Stimulated activated CD4-positive, alpha-beta T cell treated with anti-CD3 and anti-CD28 coated beads, Interleukin-2, amount 100 ng/mL, for 48 hours (primary cell): Measurements from ENCODE around the gene ALS2CL.
"Not testable (repeated sequence)": the region's sequence is repeated elsewhere in the genome, so short reads cannot be mapped to it uniquely, and the experiment has no call there.

Source experiments
- DNase-seq, 2 donors: peaks; one replicate each; pipeline ENCODE4 v3.0.0-alpha.2; 2020

Gene ALS2CL

GRCh38 chr3:46704346-46704745 lies 10.9 kb upstream of the ALS2CL start:
- not testable (repeated sequence) for DNase-seq

DNA sequence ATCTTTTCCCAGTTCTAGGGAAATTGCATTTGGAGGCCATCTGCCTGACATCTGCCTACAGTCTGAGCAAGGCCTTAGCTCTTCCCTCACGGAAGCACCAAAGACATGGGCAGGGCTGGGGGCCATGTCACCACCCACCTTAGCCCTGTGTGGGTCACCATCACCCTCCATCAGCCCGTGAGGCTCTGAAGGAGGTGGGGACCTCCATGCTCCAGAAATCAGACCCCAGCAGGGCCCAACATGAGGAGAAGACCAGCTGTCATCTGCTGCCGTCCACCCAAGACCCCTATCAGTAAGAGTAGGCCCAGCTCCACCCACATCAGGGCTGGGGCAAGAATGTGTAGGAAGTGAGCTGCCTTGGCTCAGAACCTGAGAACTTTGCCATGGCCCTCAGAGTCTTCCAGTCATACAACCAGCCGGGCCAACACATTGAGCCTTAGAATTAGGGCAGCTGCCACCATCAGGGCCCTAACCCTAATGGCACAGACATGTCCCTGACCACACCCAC lies 9.6 kb upstream of the ALS2CL start:
- DNase-seq: no peak

- DNase-seq: no peak
Measured at GRCh38 chr3:46702246-46703012, 8.9 kb upstream of the ALS2CL start.

DNA sequence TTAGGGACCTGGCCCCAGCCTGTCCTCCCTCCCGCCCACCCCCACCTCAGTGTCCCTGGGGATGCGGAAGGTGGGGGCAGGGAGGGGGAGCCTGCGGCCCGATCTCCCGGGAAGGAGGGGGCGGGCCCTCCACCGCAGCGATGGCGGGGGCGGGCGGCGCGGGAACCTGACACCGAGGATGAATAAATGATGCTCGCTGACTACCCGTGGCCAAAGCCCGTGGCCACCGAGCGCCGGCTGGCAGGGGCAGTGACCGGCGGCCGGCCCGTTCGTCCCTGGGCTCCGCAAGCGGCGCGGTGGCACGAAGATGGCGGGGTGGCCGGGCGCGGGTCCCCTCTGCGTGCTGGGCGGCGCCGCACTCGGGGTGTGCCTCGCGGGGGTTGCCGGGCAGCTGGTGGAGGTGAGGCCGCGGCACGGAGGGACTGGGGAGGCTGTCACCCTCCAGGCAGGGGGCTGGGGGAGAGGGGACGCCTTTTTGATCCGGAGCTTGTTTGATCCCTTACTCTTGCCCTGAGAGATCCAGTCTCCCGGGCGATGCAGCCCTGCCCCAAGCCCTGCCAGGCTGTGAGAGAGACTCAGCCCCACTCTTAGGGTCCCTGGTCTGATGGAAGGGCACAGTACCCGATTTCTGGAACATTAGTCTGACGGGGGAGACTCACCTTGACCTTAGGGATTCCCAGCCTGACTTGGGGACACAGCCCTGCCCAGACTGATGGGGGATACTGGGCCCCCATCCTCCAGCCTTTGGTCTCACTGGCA lies 7.9 kb upstream of the ALS2CL start, which contains the start of gene TMIE:
Gene TMIE (plus strand): TSS at position 212 of the 759 bp plus-strand sequence. CDS start 96 bp downstream, at position 308.
- DNase-seq: no peak

DNA sequence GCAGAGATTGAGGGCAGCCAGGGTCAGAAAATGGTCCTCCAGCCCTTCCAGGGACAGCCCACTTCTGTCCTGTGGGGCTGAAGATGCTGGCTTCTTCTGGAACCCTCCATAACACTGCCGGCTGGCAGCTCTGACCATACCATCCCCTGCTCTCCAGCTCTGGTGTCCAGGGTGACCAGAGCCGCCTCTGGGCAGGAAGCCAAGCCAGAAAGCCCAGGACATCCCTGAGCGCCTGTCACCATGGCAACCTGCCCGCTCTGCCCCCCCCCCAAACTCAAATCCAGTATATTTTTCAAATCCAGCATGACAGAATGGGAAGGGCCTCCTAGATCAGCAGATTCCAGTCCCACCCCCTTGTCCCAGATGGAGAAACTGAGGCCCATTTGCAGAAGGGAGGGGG lies 7.3 kb upstream of the ALS2CL start:
- no peak for DNase-seq

- no peak for DNase-seq
Measured at GRCh38 chr3:46699676-46700523, 6.4 kb upstream of the ALS2CL start.

- no peak for DNase-seq
Measured at GRCh38 chr3:46695962-46696894, 2.7 kb upstream of the ALS2CL start.

DNA sequence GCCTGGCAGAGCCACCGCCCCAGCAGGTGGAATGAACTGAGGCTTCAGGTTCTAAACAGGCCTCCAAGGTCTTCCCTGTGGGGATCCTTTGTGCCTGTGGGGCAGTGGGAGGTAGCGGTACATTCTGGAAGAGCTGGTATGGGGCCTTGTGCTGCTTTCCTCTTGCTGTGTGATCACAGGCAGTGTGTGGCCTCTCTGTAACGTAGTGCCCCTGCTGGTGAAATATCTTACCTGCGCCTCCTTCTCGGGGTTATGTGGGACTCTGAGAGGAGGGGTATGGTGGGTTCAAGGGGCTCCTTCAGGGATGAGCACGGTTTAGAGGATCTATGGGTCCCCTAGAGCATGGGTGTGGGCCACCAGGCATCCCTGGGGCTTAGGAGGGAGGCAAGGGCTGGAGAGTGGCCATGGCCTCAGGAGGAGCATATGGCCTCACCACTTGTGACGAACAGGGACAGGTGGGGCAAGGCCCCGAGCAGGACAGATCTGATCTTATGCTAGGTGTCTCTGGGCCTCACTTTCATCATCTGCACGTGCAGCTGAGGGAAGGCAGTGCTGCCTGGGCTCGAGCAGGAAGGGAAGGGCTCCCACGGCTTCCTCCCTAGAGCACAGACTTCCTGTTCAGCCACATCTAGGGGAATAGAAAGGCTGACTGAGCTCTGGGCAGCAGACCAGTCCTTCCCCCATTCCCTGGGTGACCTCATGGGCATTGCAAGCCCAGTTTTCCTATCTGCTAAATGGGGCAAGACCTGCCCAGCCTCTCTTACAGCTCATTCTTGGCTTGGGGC lies 1.9 kb upstream of the ALS2CL start:
- peak; percentile 33 to 39 for DNase-seq

GRCh38 chr3:46694520-46694919 lies 1.0 kb upstream of the ALS2CL start:
- DNase-seq: no peak

GRCh38 chr3:46693892-46694226 lies 380 bp upstream of the ALS2CL start:
- DNase-seq: peak; percentile 14 to 42

- DNase-seq: no peak
Measured at GRCh38 chr3:46692566-46692990, 901 bp downstream of the ALS2CL start.

GRCh38 chr3:46690798-46691197 lies 2.7 kb downstream of the ALS2CL start:
- DNase-seq: no peak

DNA sequence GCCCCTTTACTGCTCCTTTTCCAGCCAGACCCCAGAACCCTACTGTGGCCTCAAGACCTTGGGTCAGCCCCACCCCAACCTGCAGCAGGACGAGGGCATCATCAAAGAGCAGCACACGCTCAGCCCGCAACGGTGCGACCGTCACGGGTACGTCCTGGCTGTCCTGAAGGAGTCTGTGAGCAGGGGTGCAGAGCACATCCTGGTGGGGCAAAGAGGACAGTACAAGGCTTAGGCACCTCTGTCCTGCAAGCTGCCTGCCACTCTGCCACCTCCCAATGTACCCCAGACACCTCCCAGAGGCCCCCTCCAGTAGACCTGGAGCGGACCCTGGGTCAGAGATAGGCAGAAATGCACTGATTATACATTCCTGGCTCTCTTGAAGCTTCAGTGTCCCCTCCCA lies 8.0 kb downstream of the ALS2CL start:
- DNase-seq: no peak

DNA sequence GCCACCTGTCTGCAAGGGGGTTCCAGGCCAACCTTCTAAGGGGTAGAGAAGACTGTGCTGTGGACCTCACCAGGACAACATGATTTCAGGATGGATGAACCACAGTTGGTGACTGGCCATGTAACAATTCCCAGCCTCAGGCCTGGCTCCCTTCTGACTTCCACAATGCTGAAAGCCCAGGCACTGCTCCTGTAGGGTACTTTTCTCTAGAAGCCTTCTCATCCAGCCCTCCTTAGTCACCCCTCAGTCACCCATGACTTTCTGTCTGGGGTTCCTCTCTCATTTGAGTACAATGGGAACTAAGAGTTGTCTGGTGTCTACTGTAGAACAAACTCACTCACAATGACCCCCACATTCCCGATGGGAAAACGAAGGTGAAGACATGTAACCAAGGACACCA lies 8.6 kb downstream of the ALS2CL start:
- DNase-seq: no peak

GRCh38 chr3:46682974-46683373 lies 10.5 kb downstream of the ALS2CL start:
- no peak for DNase-seq

DNA sequence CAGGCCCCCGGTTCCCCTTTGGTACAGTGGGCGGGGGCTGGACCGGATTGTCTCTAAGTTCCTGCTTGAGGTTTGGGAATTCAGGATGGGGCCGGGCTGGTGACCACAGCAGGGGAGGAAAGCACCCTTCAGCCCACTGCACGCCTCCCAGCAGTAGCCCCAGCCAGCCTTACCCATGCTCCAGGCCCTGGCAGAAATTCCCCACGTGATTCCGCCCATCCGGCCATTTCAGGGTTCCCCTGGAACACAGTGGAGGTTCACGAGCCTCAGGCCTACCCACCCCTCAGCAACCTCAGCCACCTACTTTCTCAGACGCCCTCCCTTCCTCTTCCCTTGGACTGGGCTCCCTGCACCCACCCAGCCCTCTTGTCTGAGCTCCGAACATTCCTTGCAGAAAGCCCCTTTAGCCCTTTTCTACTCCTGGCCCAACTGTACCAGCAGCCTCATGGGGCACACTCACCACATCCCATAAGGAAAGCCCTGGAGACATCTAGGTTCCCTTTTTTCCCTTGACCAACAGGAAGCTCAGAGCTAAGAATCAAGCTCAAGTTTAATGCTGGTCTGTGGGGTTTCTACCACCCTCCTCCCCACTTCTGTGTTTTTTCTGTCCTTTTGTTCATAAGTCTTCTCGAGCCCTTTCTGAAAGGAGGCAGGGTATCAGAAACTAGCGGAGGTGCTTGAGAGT lies 11.5 kb downstream of the ALS2CL start:
- DNase-seq: no peak

GRCh38 chr3:46681387-46681786 lies 12.1 kb downstream of the ALS2CL start:
- no peak for DNase-seq

DNA sequence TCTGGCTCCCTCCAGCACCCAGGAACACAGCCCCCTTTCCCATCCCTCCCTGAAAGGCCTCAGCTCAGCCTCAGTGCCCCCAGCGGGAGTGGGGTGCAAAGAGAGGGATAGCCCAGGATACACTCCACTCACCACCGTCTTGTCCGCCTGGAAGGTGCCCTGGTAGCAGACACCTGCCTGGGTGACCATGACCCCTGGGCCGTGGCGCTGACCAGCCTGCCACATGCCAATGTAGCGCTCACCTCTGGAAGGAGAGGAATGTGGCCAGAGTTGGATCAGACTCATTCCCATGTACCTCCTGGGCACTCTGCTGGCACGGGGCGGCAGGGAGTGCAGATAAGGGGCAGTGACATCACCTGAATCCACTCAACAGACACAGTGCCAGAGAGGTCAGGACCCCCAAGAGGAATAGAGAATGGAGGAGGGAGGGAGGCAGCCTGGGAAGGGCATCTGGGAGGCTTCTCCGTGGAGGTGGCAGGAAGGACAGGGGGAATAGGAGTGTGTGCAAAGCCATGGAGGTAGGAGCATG lies 13.1 kb downstream of the ALS2CL start:
- DNase-seq: no peak

DNA sequence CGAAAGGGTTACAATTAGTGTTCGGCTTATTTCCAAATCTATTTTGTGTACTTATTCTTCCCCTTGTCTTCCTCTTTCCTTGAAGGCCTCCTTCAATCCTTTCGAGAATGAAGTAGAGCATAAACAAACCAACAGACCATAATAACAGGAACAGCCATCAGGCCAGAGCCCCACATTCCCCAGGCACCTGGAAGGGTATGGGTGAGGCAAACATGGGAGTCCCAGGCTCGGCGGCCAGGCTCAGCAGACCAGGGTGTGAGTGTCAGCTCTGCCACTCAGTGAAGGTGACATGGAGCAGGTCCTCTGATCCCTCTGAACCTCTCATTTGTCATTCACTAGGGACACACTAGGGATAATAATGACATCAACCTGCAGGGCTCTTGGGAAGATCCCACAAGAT lies 13.8 kb downstream of the ALS2CL start:
- no peak for DNase-seq

GRCh38 chr3:46678280-46678679 lies 15.2 kb downstream of the ALS2CL start:
- no peak for DNase-seq

GRCh38 chr3:46677411-46677726 lies 16.1 kb downstream of the ALS2CL start:
- DNase-seq: no peak
